GM18873 (cell line): ENCODE results near the gene SPATC1L.
"Not testable (repeated sequence)": the region's sequence is repeated elsewhere in the genome, so short reads cannot be mapped to it uniquely, and the experiment has no call there.

Experiments
- ATAC-seq: cut with Tn5 transposase; IDR thresholded peaks from one replicate; pipeline ENCODE4 v1.9.1; 2021; ENCODE audit warnings: mild to moderate bottlenecking, moderate library complexity, moderate number of reproducible peaks; ENCODE audit not compliant: unreplicated experiment, low FRiP score

Gene SPATC1L

DNA sequence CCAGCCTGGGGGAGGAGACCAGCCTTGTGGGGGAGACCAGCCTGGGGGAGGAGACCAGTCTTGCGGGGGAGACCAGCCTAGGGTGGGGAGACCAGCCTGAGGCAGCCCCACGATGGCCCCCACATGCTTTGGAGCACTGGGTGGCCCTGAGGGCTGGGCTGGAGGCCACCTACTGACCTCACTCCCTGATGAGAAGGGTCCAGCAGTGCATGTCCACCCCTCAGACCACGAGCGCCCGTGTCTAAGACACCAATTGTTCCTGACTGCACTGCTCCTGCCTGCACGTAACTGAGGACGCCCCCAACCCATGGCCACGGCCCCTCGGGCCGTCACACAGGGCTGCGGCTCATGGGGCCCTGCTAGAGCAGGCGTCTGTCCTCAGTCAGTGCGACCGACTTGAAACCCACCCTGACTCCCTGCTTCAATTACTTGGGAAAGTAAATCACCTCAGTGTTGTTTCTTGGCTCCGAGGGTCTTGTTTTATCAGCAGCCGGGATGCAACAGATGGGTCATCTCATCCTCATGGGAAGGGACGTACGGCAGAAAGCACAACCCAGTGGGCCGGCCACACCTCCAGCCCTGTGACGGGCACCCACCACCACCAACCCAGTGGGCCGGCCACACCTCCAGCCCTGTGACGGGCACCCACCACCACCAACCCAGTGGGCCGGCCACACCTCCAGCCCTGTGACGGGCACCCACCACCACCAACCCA, at the start of gene SPATC1L:
Gene SPATC1L, minus strand, starts transcription at position 550 of the 715 bp plus-strand sequence. CDS start 1,643 bp downstream, outside the sequence.
- ATAC-seq, result no peak

DNA sequence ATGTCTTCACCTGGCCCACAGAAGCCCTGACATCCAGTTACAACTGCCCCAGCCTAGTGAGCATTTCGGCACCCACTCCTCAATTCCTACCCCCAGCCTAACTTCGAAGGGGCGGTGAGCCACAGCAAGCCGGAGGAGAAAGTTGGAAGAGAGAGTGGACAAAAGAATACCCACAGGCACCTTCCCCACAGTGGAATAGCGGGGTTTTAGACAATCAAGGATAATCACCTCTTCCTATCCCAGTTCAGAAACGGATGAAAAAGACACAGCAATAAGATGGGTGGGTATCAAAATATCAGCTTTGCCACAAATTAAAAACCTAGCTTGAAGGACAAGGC, 45.6 kb upstream of the SPATC1L start:
- no peak for ATAC-seq

DNA sequence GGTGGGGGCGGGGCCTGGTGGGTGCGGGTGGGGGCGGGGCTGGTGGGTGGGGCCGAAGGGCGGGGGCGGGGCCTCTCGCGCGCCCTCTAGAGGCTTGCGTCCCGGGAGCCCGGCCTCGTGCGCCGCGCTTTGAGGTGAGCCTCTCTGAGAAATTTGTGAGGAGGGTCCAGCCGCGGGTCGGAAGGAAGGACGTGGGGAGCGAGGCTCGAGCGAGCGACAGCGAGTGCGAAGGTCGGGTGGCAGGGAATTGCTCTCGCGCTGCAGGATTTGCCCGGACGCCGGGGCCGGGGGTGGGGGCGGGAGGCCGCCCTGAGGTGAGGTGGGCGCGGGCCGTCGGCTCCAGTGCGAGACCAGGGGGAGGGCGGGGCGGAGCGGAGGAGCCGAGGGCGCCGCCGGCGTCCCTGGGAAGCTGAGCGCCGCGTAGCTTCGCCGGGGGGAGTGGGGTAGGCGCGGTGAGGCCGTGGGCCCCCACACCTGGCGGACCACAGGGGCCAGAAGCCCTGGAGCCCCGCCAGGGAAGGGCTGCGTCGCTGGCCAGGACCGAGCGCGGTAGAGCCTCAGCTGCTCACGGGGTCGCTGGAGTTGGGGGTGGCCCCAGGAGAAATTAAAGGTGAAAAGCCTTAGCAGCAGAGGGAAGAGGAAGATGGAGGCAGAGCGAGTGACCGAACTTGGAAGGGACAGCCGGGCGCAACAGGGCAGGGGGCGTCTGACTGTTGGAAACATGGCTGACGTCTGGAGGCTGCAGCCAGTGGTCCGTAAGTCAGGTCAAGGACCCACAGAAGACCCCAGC, 45.1 kb upstream of the SPATC1L start:
- ATAC-seq, result peak; percentile 21

DNA sequence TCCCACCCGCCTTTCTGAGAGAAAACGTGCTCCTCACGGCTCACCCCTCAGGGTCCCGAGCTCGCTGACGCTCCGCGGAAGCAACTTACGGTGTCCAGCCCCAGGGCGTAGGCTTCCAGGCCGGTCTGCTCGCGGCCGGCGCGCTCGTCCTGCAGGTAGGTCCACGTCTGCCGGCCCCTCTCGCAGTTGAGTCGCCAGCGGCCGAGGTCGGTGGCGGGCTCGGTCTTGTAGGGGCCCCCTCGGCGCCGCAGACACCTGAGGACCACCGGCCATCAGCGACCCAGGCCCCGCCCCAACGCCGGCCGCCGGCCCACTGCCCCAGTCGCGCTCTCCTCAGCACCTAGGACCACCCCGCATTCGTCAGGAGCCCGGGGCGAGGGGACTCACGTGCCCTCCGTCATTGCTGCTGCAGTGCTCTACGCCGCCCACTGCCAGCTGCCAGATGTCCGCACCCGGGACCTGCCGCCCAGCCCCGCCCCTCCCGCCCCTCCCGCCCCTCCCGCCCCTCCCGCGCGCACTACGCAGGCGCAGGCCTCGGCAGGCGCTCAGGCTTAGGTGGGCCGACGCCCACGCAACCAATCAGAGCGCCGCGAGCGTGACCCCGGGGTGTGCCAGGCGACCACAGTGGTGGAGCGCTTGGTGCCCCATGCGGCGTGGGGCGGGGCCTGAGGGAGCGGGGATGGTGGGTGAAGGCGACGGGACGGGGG, 44.2 kb upstream of the SPATC1L start, which contains the start of gene LSS:
Gene LSS, minus strand, starts transcription at position 430 of the 707 bp plus-strand sequence. Its CDS starts 29 bp downstream, at position 401.
- peak; percentile 57 for ATAC-seq

DNA sequence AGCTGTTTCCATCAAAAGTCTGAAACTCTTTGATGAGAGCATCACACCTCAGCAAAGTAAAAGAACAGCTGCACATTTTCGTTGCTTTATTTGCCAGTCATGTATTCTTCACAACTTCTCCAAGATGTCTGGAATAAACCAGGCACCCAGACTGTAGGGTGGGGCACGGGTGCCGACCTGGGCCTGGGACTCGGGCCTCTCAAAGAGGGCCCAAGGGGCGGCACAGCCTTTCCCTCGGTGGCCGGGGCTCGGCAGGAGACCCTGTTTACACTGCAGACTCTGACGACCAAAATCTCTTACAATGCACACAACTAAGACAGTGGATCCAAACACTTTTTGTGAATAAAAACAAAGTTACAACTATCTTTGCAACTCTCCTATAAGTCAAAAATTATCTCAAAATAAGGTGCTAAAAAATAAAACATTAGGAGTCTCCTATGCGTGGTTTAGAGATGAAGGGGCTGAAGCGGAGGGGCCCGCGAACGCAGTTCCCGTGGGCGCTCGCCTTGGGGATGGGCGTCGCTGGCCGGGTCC, 43.6 kb upstream of the SPATC1L start:
- no peak for ATAC-seq

DNA sequence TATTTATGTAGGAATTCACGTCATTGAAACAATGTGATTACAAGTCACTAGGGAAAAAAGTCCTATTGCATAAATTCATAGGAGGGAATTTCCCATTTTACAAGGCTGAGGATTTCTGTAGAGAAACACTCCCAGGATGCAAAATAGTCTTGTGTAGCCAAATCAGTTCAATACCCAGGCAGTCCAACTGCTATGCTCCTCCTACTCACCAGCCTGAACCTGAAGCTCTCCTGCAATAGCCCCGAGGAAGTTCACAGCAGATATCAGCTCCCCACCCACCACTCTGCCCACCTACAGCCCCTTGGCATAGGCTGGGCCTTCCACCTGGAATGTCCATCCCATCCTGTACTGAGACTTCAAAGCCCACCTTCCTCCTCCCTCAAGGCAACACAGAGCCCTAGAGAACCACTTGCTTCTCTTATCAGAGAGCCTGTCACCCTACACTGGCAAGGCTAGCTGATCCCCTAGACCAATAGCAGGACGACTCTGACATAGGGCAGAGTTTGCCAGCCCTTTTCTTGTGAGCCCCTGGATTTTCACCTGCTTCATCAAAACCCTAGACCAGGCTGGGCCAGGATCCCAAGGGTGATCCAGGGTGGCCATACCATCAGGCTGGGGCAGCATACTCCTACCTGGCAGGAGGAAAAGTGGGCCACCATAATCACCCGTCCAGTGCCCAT, 42.8 kb upstream of the SPATC1L start:
- no peak for ATAC-seq

DNA sequence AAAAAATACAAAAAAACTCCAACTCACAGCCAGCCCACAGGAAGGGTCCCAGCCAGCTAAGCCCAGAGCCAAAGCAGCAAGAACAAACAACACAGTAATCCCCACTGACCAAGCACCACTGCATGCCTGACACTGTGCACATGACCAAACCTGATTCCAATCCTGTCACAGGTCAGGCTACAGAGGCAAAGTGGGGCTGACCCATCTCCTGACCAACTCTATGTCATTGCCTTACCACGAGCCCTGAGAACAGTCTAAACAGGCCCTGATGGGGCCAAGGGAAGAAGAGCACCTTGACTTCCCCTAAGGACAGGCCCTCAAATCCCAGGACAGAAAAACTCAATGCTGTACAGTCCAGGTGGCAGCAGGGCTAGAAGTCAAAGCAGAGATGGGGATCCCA, 41.9 kb upstream of the SPATC1L start:
- ATAC-seq, result no peak

DNA sequence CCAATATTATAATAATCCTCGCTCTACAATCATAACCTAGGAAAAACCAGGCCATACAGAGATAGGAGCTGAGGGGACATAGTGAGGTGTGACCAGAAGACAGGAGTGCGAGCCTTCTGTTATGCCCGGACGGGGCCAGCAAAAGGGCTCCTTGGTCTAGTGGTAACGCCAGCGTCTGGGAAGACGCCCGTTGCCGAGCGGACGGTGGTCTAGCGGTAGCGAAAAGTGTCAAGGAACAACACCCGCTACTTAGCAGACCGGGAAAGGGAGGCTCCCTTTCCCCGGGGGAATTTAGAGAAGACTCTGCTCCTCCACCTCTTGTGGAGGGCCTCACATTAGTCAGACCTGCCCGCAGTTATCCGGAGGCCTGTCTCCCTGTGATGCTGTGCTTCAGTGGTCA, 39.4 kb upstream of the SPATC1L start:
- not testable (repeated sequence) for ATAC-seq

DNA sequence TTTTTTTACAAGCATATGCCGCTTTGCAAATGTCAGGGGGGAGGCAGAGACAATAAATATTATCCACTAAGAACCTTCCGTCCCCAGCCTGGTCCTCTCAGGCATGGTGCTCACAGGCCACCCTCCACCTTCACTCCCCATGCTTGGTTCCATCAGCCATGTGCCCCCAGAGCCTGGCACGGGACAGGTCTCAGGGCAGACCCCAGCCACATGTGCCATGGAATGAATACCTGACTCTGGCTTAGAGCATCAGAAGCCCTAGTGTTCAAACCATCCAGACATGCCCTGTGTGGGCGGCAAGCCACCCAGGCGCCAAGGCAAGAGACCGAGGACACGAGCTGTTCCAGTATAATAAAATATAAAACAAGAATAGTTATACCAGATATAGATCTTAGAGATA, 39.0 kb upstream of the SPATC1L start:
- no peak for ATAC-seq

DNA sequence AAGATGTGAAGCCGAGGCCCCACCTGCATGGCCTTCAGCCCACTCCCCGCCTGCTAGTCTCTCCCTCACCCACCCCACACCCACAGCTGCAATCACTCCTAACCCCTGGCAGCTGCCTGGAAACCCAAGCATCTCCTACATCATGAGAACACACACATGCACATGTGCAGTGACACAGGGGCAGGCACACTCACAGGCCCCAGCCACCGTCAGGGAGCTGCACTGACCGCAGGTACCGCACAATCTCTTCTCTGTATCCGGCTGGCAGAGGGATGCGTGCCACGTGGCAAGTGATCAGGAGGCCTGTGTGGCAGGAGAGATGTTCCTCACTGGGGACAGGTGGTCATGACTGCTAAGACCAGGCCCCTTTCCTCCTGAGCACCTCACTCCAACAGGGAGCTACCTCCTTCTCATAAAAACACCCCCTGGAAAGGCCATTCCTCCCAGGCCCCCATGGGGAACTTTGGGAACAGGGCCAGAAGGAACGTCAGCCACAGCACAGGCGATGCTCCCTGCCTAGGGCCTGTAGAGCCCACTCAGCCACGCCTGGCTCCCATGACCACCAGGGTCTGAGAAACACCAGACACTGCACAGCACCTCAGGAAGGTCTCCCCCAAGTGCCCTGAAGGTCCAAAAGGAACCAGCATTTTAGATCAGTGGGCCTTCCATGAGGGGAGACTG, 38.3 kb upstream of the SPATC1L start:
- ATAC-seq, result no peak

DNA sequence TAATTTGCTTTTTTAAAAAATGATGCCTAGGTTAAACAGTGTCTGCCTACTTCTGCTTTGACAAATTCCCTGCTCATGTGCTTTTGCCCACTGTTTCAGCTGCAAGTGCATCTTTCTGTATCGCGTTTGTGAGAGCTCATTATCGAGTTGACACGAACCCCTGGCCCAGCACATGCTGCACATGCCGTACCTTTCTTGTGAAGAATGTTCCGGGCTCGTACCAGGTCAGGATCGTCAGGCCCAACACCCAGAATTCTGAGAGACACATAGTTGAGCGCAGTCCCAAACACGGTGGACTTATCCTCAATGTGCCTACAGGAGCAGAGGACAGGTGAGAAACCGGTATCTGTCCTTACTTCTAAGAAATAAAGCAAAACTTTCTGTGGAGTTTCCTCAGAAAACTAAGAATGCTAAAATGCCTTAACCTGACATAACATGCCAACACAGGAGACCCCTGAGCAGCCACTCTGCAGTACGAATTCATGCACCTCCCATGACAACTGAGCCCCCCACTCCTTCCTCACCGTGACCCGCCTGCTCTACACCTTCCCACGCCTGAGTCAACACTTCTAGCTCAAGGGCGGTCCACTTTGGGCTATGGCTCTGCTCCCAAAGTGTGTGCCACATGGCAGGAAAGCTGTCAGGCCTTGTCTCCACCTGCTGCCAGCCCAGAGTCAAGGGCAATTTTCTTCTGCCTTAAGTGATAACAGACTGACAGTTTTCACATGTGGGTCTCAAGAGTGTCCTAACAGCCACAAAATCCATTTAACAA, 37.6 kb upstream of the SPATC1L start:
- no peak for ATAC-seq

DNA sequence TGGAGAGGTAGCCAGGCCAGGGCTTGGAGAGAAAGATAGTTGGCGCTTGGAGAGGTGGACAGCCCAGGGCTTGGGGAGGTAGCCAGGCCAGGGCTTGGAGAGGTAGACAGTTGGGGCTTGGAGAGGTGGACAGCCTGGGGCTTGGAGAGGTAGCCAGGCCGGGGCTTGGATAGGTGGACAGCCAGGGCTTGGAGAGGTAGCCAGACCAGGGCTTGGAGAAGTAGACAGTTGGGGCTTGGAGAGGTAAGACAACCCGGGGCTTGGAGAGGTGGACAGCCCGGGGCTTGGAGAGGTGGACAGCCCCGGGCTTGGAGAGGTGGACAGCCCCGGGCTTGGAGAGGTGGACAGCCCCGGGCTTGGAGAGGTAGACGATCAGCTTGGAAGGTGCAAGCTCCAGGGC, 36.6 kb upstream of the SPATC1L start:
- ATAC-seq, result no peak

DNA sequence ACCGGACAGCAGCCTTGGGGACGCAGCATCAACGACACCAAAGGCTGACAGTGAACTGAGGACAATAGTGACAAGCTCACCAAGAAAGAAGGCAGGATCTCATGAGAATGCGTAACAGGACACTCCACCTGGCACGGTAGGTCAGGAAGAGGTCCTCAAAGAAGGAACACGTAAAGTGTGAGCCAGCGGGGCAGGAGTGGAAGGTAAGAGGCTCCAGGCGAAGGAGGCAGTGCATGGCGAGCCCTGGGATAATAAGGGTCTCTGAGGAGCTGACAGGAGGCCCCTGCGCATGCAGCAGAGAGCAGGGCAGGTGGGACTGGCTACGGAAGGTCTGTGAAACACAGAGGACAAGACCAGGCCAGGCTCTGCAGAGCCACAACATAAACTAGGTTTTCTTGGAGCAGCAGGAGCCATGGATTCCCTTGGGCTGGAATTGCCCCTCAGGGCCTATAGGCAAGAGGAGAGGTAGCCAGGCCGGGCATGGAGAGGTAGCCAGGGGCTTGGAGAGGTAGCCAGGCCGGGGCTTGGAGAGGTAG, 36.1 kb upstream of the SPATC1L start:
- no peak for ATAC-seq

DNA sequence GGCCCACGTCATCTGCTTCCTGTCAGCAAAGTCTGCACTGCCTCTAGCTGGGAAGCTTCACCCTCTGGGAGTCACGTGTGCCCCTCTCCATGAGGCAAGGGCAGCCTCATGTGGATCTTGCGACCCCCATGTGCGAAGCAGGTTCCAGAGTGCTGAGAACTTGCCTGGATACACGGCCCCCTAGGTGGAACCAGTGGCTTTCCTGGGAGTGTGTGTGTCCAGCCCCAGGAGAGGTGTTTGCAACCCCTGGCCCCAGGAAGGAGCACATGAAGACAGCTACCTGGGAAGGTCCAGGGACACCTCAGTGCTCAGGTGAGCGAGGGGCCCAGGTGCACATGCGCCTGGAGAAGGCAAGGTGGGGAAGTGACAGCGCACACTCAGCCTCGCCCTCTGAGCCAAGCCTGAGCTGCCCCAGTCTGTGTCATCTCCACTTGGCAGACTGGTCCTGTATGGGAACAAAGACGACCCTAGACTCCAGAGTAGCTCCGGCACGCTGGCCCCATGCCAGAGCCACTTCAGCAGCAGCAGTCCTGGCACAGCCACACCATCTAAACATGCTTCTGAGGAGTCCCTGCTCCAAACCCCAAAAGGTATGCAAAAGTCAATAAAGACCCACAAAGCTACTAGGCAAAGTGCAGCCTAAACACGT, 35.5 kb upstream of the SPATC1L start:
- ATAC-seq, result no peak

DNA sequence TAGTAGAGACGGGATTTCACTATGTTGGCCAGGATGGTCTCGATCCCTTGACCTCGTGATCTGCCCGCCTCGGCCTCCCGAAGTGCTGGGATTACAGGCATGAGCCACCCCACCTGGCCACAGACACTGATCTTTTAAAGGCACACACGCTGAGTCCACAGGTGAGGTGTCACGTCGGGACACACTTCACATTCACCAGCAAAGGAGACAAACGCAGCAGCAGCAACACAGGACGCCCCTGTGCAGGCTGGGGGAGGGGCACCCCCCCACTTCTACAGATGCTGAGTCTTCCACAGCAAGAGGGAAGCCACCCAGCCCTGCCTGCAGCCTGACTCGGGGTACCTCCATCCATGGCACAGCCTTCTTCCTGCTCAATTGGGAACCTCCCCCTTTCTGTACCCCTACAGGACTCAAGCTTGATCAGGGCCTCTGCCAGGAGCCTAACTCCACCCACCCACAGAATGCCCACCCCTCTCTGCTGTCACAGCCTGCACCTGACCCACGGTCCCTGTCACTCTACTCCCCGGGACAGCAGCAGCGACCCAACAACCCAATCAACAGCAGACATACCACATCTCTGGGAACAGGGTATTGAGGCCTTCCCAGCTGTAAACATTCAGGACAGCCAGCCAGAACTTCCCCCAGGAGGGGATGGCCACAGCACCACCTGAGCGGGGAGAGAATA, 34.8 kb upstream of the SPATC1L start:
- no peak for ATAC-seq

DNA sequence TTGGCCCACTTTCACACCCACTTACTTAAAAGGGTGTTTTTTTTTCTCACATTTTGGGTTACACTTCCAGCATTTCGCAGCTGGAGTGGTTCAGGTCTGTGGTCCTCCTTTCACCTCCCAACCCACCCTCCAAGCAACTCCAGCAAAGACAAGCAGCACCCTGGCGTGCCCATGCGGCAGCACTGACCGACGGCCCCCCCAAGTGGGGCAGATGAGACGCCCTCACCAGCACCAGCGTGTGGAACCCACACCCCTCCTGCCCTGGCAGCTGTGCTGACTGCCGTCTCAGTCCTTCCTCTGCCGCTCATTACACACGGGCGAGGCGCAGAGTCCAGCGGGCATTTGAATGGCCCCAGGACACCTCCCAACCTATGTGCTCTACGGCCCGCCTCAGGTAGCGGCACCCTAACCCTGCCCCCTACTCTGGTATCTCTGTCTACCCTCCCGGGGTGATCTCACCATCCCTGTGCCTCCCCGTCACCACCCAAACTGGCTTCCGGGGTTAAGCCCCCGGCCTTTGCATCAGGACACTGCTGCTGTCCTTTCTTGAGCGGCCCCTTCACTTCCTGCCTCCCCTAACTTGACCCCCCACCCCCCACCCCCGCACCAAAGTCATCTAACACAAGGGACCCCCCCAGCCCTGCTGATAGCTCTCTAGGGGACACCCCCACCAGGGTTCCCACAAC, 33.4 kb upstream of the SPATC1L start:
- no peak for ATAC-seq

DNA sequence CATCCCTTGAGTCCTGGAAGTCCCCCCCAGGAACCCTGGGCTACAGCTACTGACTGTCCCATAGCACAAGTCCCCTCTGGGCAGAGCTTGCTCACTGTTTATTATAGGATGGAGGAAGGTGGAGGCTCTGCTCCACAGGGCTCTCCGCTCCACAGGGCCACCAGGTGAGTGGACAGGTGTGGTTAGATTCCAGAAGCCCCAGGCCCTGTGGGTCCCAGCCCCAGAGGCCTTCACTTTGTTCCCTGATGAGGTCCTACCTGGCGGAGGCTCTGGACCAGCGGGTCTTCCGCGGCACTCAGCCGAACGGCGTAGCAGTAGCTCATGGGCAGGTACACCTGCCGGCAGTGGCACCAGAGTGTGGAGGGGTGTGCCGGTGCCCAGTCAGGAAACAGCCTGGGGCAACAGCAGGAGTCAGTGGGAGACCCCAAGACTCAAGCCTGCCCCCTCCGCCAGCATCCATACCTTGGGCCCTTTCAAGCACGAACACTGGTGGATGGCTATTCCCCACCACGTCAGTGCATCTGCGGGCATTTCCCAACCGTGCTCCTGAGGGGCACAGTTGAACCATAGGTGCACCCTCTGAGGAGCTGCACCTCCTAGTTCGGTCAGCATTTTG, 32.0 kb upstream of the SPATC1L start:
- ATAC-seq, result no peak
